IPS-18c (cell line): ENCODE measurements around the gene TM4SF18.
"Not testable (repeated sequence)": the region's sequence is repeated elsewhere in the genome, so short reads cannot be mapped to it uniquely, and the experiment has no call there.

Source experiments
- H3K4me3 ChIP-seq: 2 replicates; pipeline ENCODE4 v1.7.0; 2013; ENCODE audit warnings: low read depth, mild to moderate bottlenecking, low read length, moderate library complexity; ENCODE audit not compliant: insufficient read depth
- H3K9me3 ChIP-seq: one replicate; pipeline ENCODE4 v1.6.1; 2013; ENCODE audit warnings: mild to moderate bottlenecking, low read length, moderate library complexity; ENCODE audit not compliant: control insufficient read depth, insufficient read depth

Gene TM4SF18, protein sequence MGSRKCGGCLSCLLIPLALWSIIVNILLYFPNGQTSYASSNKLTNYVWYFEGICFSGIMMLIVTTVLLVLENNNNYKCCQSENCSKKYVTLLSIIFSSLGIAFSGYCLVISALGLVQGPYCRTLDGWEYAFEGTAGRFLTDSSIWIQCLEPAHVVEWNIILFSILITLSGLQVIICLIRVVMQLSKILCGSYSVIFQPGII

DNA sequence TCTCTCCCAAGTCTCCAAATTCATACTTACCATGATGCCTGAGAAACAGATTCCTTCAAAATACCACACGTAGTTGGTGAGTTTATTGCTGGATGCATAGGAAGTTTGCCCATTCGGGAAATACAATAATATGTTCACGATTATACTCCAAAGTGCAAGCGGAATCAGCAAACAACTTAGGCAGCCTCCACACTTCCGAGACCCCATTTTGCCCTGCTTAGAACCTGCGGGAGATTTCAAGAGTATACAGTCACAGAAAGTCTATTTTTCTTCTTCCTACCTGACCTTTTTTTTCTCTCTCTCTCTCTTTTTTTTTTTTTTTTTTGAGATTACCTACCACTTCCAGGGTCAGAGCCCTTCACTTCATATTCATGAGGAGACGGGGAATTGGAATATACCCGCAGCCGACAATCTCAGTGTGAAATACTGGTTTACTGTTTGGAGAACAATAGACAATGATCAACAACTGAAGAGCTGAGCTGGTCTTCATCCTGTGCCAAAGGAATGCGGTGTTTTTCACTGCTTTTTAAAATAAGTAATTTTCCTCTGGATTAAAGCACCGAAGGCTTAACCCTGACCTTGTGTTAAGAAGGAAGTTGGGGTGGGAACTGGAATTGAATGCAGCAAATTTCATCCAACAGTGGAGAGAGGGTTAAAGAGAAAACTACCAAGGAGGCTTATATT is at the start of gene TM4SF18:
Gene TM4SF18, minus strand, starts transcription at position 461 of the 684 bp plus-strand sequence. Its CDS starts 254 bp downstream, at position 207.
- no peak within 1 kb of the TSS for H3K4me3 ChIP-seq
- H3K9me3 ChIP-seq: no peaks in the 10 kb centered on the region

DNA sequence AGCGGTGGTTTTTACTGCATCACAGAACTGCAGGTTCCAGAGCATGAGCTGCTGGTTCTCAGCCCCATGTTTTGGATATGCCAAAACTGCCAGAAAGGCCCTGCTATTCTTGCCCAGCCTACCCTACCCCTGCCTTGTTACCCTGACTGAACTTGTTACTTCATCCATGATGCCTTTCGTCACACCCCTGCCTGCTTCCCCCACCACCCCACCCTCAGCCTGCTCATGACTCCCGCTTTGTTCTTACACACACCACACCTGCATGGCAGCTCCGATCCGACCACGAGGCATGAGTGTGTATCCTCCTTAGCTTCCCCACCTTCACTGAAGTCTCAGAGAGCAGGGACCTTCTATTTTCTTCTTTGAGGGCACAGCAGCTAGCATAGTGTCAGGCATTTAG is 49.1 kb upstream of the TM4SF18 start:
- peaks cover 4% of the 10 kb centered on the region for H3K9me3 ChIP-seq
- no peak overlapping the region for H3K4me3 ChIP-seq

DNA sequence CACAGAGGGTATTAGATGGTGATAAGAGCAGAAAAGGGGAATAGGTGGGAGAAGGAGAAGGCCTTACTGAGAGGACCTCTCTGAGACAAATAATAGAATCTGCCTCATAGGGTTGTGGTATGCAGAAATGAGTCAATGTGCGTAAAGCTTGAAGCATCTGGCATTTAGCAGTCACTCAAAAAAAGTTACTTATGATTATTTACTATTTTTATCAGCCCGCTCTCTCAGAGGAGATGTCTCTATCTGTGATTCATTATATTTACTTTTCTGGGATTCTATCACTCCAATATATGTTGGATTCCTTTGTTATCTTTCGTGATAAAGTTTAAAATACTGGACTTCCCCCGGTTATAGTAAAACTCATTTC is 48.6 kb upstream of the TM4SF18 start:
- no peak overlapping the region for H3K4me3 ChIP-seq
- H3K9me3 ChIP-seq: peaks cover 4% of the 10 kb centered on the region

DNA sequence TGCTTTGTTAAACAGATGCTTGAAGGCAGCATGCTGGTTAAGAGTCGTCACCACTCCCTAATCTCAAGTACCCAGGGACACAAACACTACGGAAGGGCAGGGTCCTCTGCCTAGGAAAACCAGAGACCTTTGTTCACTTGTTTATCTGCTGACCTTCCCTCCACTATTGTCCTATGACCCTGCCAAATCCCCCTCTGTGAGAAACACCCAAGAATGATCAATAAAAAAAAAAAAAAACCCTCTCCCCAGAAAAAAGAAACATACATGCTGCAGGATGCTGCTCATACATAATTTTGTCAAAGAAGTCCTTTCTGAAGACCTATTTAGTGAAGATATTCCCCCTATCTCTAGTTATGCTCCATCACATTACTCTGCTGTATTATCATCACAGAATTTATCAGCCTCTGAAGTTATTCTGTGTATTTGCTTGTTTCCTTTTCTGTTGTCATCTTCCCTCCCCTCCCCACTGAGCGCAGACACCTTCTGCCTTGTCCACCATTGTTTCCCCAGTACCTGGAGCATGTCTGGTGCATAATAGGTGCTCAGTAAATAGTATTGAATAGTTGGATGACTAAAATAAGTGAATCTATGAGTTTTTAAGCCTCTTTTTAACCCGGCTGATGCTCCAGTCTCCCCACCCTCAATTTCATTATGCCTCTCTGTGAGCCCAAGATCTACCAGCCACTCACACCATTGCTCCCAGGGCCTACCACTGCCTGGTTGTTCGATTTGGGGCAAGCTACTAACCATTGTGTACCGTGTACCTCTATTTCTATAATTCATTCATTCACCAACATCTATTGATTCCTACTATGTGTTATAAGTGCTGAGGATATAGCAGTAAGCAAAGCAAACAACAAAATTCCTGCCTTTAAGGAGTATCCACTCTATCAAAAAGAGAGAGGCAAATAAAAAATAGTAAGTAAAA is 48.0 kb upstream of the TM4SF18 start:
- H3K9me3 ChIP-seq: peaks cover 4% of the 10 kb centered on the region
- H3K4me3 ChIP-seq: no peak overlapping the region

DNA sequence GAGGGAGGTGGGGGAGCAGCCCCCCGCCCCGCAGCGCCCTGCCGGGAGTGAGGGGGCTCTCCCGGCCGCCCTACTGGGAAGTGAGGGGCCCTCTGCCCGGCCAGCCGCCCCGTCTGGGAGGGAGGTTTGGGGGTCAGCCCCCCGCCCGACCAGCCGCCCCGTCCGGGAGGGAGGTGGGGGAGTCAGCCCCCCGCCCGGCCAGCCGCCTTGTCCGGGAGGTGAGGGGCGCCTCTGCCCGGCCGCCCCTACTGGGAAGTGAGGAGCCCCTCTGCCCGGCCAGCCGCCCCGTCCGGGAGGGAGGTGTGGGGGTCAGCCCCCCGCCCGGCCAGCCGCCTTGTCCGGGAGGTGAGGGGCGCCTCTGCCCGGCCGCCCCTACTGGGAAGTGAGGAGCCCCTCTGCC is 46.8 kb upstream of the TM4SF18 start:
- not testable (repeated sequence) for H3K4me3 ChIP-seq, H3K9me3 ChIP-seq

DNA sequence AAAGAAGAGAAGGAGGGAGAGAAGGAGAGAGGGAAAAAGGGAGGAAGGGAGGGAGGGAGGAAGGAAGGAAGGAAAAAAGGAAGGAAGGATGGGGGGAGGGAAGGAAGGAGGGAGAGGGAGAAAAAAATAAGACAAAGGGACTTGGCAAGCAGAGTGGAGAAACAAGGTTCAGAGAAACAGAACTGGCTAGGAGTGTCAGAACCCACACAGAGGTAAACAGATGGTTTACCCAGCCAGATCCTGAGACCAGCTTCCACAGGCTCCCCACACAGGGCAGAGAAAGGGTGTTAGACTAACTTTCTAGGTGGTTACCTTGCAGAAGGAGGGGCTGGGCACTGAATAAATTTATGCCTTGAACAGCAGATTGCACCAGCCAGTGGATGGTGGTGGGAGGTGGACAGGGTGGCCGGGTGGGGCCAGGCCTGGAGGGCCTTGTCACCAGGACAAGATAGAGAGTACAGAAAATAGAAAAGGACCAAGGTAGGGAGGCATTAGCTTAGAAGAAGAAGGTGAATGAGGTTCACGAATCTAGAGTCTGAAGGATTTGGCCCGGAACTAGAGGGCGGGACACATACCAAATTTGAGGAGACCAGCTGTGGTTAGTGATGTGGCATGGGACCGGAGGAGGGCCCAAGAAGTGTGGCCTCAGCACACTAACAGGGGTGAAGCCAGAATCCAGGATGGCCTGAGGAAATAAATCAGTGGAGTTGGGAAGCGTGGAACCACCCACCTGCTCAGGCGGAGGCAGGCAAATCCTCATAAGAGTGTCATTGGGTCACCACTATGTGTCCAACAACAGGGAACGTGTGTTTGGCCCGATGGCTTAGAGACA is 45.3 kb upstream of the TM4SF18 start:
- peaks cover 4% of the 10 kb centered on the region for H3K9me3 ChIP-seq
- no peak overlapping the region for H3K4me3 ChIP-seq

DNA sequence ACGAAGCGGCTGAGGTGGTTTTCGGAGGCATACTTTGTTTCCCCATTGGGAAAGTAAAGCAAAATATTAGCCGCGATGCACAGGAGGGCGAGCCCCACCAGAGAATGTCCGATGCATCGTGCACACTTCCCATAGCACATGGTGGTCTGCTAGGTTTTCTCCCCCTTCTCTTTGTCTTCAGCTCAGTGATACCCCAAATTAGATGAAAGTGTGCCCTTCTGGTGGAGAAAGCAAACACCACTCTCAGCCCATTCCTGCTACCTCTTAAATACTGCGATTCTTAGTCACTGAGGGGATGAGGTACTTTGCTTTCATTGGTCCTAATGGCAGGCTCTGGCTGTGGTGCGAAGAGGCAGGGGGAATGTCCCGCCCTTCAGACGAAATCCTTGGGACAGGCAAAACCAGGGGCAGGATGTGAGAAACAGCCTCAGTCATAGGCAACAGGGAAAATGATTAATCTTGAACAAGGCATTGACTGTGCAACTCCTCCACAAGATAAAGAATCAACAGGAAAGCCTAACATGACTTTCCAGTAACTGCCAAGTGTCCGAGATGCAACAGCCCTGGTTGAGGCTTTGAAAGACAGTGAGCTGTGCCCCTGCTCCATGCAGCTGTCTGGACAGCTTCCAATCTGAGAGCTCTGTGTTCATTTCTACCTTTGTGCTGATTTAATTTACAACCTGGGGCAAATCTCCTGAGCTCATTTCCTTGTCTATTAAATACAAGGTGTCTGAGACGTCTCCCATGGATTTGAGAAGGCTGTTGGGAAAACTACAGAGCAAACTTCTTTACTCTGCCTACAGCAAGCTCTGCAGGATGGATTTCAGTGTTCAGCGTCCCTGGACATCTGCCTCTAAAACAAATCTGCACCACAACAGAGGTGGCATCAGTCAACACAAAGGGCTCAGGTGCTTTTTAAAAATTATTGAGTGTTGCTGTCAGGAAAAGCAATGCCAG is 44.2 kb upstream of the TM4SF18 start, which contains the start of gene TM4SF1:
Gene TM4SF1, minus strand, starts transcription at position 242 of the 957 bp plus-strand sequence. Its CDS starts 102 bp downstream, at position 140.
- Histone ChIP-seq H3K4me3 (no peak within 1 kb of the TSS), H3K9me3 (peaks cover 4% of the 10 kb centered on the region)

DNA sequence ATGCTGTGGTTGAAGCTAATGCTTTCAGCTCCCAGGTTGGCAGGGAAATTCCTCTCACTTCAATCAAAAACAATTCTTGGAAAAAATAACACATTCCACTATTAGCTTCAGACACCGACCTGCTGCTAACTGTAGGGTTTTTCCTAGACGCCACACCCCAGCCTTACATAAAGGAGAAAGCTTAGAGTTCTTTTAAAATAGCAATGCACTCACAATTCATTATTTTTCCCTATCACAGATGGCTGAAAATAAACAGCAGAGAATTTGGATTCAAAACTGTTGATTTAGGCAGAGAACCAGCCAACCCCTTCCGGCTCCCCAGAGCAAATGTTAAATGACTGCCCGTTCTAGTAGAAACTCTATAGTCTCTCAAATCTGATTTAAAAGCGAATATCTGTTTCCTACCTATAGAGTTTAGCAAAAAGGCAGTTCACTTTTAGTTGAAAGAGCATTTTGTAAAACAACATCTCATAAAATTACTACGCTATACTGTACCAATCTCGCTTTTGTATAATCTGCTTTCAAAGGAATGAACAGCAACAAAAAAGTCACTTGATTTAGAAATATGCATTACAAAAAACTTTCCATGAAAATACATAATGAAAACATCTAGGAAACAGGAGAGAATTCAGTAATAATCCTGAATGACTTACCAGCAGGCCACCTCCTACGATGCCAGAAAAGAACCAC is 43.4 kb upstream of the TM4SF18 start:
- Histone ChIP-seq H3K9me3 (peaks cover 4% of the 10 kb centered on the region), H3K4me3 (no peak overlapping the region)

DNA sequence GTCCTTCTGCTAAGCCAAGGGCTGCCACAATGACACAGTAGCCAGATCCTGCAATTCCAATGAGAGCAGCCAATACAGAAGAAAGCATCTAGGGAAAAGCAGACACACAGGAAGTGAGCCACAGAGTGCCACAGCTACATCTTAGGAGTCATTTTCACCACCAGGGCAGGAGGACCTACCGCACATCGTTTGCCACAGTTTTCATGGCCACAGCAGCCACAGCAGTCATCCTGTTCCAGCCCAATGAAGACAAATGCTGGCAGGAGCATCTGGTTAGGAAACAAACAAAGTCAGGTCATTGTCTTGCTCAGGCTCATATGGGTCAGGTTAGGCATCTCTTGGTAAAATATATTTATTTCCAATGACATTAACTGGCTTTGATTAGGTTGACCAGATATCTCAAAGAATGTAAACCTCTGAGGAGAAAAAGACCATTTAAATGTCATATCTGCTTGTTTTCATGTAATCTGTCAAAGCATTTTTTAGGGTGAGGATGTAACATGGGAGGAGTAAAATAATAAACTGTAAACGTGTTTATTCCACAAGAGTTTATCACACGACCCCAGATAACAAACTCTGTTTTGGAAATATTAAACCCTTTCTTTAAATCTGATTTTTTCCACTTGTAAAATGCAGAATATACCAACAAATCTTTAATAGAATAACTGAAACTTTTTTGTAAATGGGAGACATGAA is 42.2 kb upstream of the TM4SF18 start:
- H3K4me3 ChIP-seq: no peak overlapping the region
- H3K9me3 ChIP-seq: peaks cover 4% of the 10 kb centered on the region

DNA sequence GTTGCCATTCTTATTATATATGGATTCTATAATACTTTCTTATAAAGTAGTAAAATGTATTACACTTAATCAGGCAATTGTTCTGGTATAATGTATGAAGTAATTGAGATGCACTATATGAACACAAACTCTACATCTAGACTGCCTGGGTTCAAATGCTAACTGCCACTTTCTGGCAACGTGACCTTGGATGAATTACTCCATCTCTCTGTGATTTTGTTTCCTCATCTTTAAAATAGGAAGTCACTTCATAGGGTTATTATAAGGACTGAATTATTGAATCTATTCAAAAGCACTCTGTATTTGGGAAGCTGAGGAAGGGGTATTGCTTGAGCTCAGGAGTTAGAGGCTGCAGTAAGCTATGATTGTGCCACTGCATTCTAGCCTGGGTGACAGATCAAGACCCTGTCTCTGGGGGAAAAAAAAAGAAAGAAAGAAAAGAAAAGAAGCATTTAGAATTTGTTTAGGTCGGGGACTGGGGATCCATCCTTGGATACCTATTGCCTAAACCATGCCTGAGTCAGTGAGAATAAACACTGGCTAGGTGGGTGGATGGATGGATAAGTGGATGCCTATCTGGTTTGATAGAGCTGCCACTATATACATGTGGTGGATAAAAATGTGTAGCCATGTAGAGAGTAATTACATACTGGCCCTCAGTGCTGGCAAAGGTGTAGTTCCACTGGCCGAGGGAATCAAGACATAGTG is 41.5 kb upstream of the TM4SF18 start:
- no peak overlapping the region for H3K4me3 ChIP-seq
- peaks cover 2% of the 10 kb centered on the region for H3K9me3 ChIP-seq

DNA sequence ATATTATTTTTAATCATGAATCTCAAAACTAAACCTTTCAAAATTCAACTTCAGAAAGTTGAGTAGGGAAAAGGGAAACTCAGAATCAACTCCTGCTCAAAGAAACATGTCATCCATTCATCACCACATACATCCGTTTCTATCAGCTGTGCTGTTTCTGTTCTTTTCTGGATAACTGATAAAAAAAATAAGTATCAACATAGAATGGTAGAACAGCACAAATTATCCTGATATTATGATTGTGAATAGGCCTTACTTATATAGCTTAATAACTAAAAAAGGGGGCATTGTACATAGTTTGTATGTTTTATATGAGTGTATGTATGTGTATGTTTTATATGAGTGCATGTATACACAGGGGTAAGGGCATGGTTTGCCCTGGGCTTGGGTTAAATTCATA is 41.0 kb upstream of the TM4SF18 start:
- Histone ChIP-seq H3K9me3 (no peaks in the 10 kb centered on the region), H3K4me3 (no peak overlapping the region)

DNA sequence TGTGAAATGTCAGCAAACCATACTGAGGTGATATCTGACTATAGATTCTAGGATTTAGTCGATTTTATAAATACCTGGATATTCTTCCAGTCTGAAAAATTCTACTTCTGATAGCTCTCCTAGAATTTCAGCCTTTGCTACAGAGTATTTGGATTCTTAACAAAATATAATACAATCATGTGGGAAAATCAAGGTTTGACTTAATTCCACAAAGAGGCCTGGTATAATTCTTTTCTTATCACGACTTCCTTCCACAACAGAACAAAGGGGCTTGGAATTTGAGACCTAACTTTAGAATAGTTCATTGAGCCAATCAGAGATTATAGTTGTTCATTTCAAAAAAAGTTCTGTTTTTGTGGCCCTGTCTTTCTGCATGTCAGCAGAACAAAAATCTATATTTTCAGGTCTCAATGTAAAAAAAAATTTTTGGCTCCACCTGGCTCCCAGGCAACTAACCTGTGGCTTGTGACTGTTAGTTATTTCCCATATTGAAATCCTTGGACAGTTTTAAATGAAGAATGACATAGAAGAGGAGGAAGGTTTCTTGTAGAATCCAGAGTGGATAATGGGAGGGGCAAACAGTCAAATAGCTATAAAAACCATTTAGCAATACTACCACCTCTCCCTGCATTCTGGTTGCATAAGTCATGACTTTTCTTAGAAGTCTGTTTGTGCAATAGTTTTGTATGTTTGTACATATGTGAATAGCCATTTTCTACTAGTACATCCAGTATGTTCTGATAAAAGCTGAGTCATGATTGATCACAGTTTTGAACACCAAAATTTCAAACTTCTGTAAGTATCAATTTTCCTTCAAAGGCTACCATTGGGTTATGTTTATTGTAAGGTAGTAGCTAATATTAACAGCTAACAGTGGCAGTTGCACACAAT is 40.0 kb upstream of the TM4SF18 start:
- no peak overlapping the region for H3K4me3 ChIP-seq
- no peaks in the 10 kb centered on the region for H3K9me3 ChIP-seq

DNA sequence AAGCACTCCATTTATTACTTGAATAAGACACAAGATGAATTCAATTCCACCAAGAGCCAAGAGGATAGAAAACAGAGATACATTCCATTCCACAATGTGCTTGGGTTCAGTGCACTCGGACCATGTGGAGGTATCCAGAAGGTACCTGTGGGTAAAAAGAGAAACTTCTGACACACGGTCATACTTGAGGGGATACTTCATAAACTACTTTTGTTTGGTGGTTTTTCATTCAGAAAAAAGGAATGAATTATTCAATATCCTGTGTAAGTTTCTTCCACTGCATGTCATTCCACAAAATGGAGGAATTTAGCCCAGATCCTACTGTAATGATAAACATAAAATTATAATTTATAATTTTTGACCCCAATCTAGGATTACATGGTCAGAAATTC is 38.3 kb upstream of the TM4SF18 start:
- Histone ChIP-seq H3K9me3 (no peaks in the 10 kb centered on the region), H3K4me3 (no peak overlapping the region)
